ENCODE results near the gene PVALB. TPM values are rescaled to one million over a fixed set of nuclear protein-coding genes. Genes with fewer than 3 reads are reported as not detected.

Gene PVALB
- total and polyA plus RNA-seq, 2 donors (not counting 1 experiment from before 2014, with no cell fraction given) = not detected

DNA sequence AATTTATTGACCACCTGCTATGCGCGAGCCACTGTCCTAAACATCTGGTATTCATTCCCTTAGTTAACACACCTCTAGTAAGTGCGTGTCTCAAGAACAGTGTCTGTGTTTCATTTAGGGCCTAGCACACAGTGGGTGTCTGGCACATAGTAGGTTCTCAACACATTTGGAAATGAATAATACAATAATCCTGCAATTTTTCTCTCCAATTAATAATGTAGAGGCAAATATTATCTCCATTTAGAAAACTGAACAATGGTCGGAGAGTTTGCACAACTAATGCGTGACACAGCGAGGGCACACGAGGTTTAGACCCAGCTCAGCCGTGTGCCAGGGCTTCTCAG, 39.9 kb upstream of the PVALB start:
- Histone ChIP-seq H3K4me3 (ENCODE audit: control extremely low read depth in 1 of 5, extremely low read depth in 1 of 5, insufficient read depth in 1 of 5, low read depth in 2 of 5, low read length in 4 of 5) (no peak overlapping the region), H3K4me1 (ENCODE audit: control insufficient read depth in 2 of 2, insufficient read depth in 2 of 2, low read length in 2 of 2) (peaks cover 33 to 46% of the 10 kb centered on the region in 2 donors), H3K4me2 (replicated peaks; ENCODE audit: low read depth, low read length, poor library complexity, severe bottlenecking) (peak overlapping the region; percentile 64), H2AFZ (ENCODE audit: insufficient read depth, low read depth, low read length, poor library complexity, severe bottlenecking) (peak overlapping the region; percentile 64), H3K9me3 (ENCODE audit: control extremely low read depth in 1 of 3, control insufficient read depth in 2 of 3, insufficient read depth in 1 of 3, low read length in 2 of 3) (peaks cover 0 to 12% (median 0%) of the 10 kb centered on the region in 3 donors), H3K36me3 (replicated peaks in 1 of 2; ENCODE audit: control extremely low read depth in 1 of 2, control insufficient read depth in 1 of 2, extremely low read depth in 1 of 2, insufficient read depth in 2 of 2, low read length in 1 of 2) (no peaks in the 10 kb centered on the region), H3K9ac (ENCODE audit: low read length) (no peak overlapping the region), H4K20me1 (ENCODE audit: control insufficient read depth, insufficient read depth, low read length, poor library complexity, severe bottlenecking) (no peaks in the 10 kb centered on the region), H3K27me3 (replicated peaks in 1 of 4; ENCODE audit: control extremely low read depth in 1 of 4, control insufficient read depth in 3 of 4, insufficient read depth in 4 of 4, low read length in 3 of 4) (no peaks in the 10 kb centered on the region), H3K27ac (ENCODE audit: low read length in 2 of 2) (no peak overlapping the region), H3K79me2 (ENCODE audit: control insufficient read depth, insufficient read depth, low read length) (peaks cover under 1% of the 10 kb centered on the region)
- CTCF ChIA-PET = interaction anchor here (0.6 to 12.0 kb wide), 27 partner anchors 9 to 343 kb away, joined by 3 to 115 read pairs (median 5); partner anchors contain the start of genes CSF2RB and IFT27
- intact Hi-C loops (cut with micrococcal nuclease) = loop anchor here (1.0 to 10.0 kb wide), 4 partner anchors 74 to 310 kb away; no protein-coding TSS in a partner anchor
- 98% methylated on average over 5 of the region's 8 CpGs for WGBS (ENCODE audit: insufficient coverage)
- no peak overlapping the region for H3K27ac Mint-ChIP-seq
- ATAC-seq (ENCODE audit: low read depth) (no peak), DNase-seq (no peak)
- no peaks in the 10 kb centered on the region for H3K9me3 Mint-ChIP-seq (ENCODE audit: insufficient read depth)
- no peak overlapping the region for H3K4me3 Mint-ChIP-seq
- H3K4me1 Mint-ChIP-seq = peaks cover 44% of the 10 kb centered on the region
- no peaks in the 10 kb centered on the region for H3K27me3 Mint-ChIP-seq
- TF ChIP-seq, protein P1, sequence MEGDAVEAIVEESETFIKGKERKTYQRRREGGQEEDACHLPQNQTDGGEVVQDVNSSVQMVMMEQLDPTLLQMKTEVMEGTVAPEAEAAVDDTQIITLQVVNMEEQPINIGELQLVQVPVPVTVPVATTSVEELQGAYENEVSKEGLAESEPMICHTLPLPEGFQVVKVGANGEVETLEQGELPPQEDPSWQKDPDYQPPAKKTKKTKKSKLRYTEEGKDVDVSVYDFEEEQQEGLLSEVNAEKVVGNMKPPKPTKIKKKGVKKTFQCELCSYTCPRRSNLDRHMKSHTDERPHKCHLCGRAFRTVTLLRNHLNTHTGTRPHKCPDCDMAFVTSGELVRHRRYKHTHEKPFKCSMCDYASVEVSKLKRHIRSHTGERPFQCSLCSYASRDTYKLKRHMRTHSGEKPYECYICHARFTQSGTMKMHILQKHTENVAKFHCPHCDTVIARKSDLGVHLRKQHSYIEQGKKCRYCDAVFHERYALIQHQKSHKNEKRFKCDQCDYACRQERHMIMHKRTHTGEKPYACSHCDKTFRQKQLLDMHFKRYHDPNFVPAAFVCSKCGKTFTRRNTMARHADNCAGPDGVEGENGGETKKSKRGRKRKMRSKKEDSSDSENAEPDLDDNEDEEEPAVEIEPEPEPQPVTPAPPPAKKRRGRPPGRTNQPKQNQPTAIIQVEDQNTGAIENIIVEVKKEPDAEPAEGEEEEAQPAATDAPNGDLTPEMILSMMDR (IDR thresholded peaks at IDR 0.05) = no peak
- POLR2A ChIA-PET = interaction anchor here (1.2 to 2.0 kb wide), 3 partner anchors 81 to 121 kb away, joined by 4 to 6 read pairs (median 5); partner anchors contain the start of gene IFT27

DNA sequence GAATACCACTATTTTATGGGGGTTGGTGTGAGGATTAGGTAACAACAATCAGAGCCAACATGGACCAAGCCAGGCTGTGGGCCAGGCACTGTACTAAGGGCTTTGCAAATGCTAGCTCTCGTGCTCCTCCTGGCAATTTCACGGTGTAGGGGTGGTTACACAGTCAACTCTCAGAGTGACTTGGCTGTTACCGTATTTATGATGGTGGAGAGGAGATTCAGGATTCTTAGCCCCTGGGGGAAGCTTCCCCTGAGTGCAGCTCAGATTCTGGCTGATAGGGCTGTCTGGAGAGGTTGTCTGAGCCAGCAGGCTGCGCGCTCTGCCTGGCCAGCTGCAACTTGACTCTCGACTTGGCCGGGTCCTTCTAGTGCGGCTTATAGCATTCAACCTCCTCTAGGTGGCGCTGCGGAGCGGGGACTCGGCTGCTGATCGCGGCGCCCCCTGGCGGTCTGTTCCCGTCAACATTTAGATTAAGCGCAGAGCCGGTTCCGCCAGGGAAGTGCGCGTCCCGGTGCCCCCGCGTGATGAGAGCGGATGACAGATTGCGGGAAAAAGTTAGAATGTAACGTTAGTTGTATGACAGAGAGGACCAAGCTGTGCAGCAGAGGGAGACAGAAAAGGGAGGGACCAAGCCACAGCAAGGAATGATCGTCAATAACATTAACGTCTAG, 39.4 kb upstream of the PVALB start:
- Histone ChIP-seq H3K36me3 (replicated peaks in 1 of 2; ENCODE audit: control extremely low read depth in 1 of 2, control insufficient read depth in 1 of 2, extremely low read depth in 1 of 2, insufficient read depth in 2 of 2, low read length in 1 of 2) (no peaks in the 10 kb centered on the region), H3K9ac (ENCODE audit: low read length) (no peak overlapping the region), H3K27ac (ENCODE audit: low read length in 2 of 2) (no peak overlapping the region), H4K20me1 (ENCODE audit: control insufficient read depth, insufficient read depth, low read length, poor library complexity, severe bottlenecking) (no peaks in the 10 kb centered on the region), H3K4me1 (ENCODE audit: control insufficient read depth in 2 of 2, insufficient read depth in 2 of 2, low read length in 2 of 2) (peaks cover 28 to 41% of the 10 kb centered on the region in 2 donors), H2AFZ (ENCODE audit: insufficient read depth, low read depth, low read length, poor library complexity, severe bottlenecking) (peak overlapping the region; percentile 64), H3K4me2 (replicated peaks; ENCODE audit: low read depth, low read length, poor library complexity, severe bottlenecking) (peak overlapping the region; percentile 64), H3K79me2 (ENCODE audit: control insufficient read depth, insufficient read depth, low read length) (no peaks in the 10 kb centered on the region), H3K9me3 (ENCODE audit: control extremely low read depth in 1 of 3, control insufficient read depth in 2 of 3, insufficient read depth in 1 of 3, low read length in 2 of 3) (peaks cover 0 to 12% (median 0%) of the 10 kb centered on the region in 3 donors), H3K4me3 (ENCODE audit: control extremely low read depth in 1 of 5, extremely low read depth in 1 of 5, insufficient read depth in 1 of 5, low read depth in 2 of 5, low read length in 4 of 5) (no peak overlapping the region), H3K27me3 (replicated peaks in 1 of 4; ENCODE audit: control extremely low read depth in 1 of 4, control insufficient read depth in 3 of 4, insufficient read depth in 4 of 4, low read length in 3 of 4) (no peaks in the 10 kb centered on the region)
- Mint-ChIP-seq H3K4me1 (peaks cover 39% of the 10 kb centered on the region), H3K27ac (peak overlapping the region; percentile 78), H3K27me3 (no peaks in the 10 kb centered on the region), H3K4me3 (peak overlapping the region; percentile 66), H3K9me3 (ENCODE audit: insufficient read depth) (no peaks in the 10 kb centered on the region)
- TF ChIP-seq, protein P1 (IDR thresholded peaks at IDR 0.05) = peak; percentile 100
- TF ChIP-seq EZH2 (IDR thresholded peaks at IDR 0.05; ENCODE audit: borderline replicate concordance, insufficient read depth, low read depth, low read length, poor library complexity, severe bottlenecking) = no peak
- ATAC-seq (ENCODE audit: low read depth) (peak; percentile 44), DNase-seq (peak; percentile 92)
- intact Hi-C loops (cut with micrococcal nuclease) = loop anchor here (1.0 to 10.0 kb wide), 4 partner anchors 74 to 310 kb away; no protein-coding TSS in a partner anchor
- 7% methylated on average over 28 of the region's 30 CpGs for WGBS (ENCODE audit: insufficient coverage)
- POLR2A ChIA-PET = interaction anchor here (0.5 to 2.0 kb wide), 5 partner anchors 74 to 123 kb away, joined by 3 to 6 read pairs (median 5); partner anchors contain the start of gene IFT27
- CTCF ChIA-PET = interaction anchor here (0.6 to 12.0 kb wide), 43 partner anchors 10 to 343 kb away, joined by 3 to 115 read pairs (median 4); partner anchors contain the start of genes CSF2RB and IFT27
